Measurements from ENCODE around the gene JUND. TPM values are rescaled to one million over a fixed set of nuclear protein-coding genes. Genes with fewer than 3 reads are reported as not detected.

JUND gene
- total RNA-seq, 1 experiment from 2014 or later: 103 TPM

DNA sequence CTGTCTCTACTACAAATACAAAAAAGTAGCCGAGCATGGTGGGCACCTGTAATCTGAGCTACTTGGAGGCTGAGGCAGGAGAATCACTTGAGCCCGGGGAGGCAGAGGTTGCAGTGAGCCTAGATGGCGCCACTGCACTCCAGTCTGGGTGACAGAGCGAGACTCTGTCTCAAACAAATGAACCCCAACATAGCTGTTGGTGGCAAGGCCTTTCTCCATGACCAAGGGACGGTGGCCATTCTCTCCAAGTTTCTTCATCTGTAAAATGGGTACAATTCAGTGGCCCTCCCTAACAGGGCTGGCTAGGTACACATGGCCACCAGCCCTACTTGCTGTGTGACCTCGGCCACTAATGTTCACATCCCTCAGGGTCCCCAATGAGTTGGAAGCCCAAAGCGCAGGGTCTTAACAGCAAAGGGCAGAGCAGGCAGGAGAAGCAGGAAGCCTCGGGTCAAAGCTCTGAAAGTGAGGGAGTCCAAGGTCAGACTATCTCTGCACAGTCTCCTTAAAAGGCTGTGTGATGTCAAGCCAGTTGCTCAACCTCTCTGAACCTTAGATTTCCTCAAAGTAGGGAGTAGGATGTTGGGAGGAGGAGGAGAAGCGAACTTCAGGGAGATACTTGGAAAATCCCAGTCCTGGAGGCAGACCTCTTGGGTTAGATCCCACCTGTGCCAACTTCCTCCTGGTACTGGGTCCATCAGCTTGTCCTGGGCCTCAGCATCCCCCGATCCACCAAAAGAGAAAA, 2.7 kb downstream of the JUND start:
- no peak for DNase-seq
- no peak overlapping the region for H4K91ac ChIP-seq (ENCODE audit: insufficient read length, low read depth, low read length)

More for the DNA sequence above, 2.7 kb downstream of the JUND start:
- peak overlapping the region; percentile 97 to 100 (median 98); a peak in 4 of 7 replicates for H3K27ac Mint-ChIP-seq
- H3K9ac ChIP-seq (ENCODE audit: extremely low read depth, insufficient read length, low read length): peak overlapping the region; percentile 46
- peaks cover 0 to 4% of the 10 kb centered on the region in 2 experiments; a peak in 3 of 5 replicates for H3K9me3 Mint-ChIP-seq
- peaks cover 3% of the 10 kb centered on the region for H3K79me1 ChIP-seq (ENCODE audit: insufficient read depth, low read depth, low read length, poor library complexity, severe bottlenecking)
- H3K4me2 ChIP-seq (ENCODE audit: insufficient read depth, insufficient read length, low read length): peak overlapping the region; percentile 59
- peak overlapping the region; percentile 84 to 94 for H3K4me3 Mint-ChIP-seq
- H2BK120ac ChIP-seq (ENCODE audit: low read depth, low read length, poor library complexity, severe bottlenecking): no peak overlapping the region
- H3K4ac ChIP-seq (ENCODE audit: low read depth, low read length): no peak overlapping the region
- peaks cover 5 to 27% (median 25%) of the 10 kb centered on the region in 3 experiments; a peak in 6 of 7 replicates for H3K36me3 Mint-ChIP-seq (ENCODE audit: insufficient read depth in 1 of 3, low read depth in 3 of 3)
- peaks cover 7% of the 10 kb centered on the region for H3K23me2 ChIP-seq (ENCODE audit: insufficient read length, low read depth, low read length, poor library complexity, severe bottlenecking)
- no peaks in the 10 kb centered on the region for H3K4me1 ChIP-seq (ENCODE audit: insufficient read depth, low read length)
- no peak overlapping the region for H3K23ac ChIP-seq (ENCODE audit: insufficient read length, low read depth, low read length)
- peak; percentile 59 for TF ChIP-seq CTCF (conservative IDR thresholded peaks at IDR 0.05)
- no peak overlapping the region for H2AK5ac ChIP-seq (ENCODE audit: insufficient read length, low read length)
- no CpG with 5 or more reads among the region's 10 CpGs for WGBS (ENCODE audit: extremely low coverage, insufficient read length, low lambda C conversion rate)
- no peaks in the 10 kb centered on the region for H3K27me3 ChIP-seq (ENCODE audit: insufficient read depth, low read length)
- no peak overlapping the region for H3K18ac ChIP-seq (ENCODE audit: insufficient read length, low read depth, low read length)
- H3K27me3 Mint-ChIP-seq (ENCODE audit: low read depth): no peaks in the 10 kb centered on the region; the same call in 1 of the 2 replicates
- H3K27ac ChIP-seq (ENCODE audit: insufficient read length, low read depth, low read length): no peak overlapping the region
- no peak overlapping the region for H2BK15ac ChIP-seq (ENCODE audit: low read depth, low read length)
- H3K56ac ChIP-seq (ENCODE audit: insufficient read length, low read depth, low read length): no peak overlapping the region
- no peak overlapping the region for H2BK12ac ChIP-seq (ENCODE audit: insufficient read length, low read depth, low read length)
- H2AFZ ChIP-seq (ENCODE audit: low read length): no peak overlapping the region
- no peak overlapping the region for H3T11ph ChIP-seq (ENCODE audit: low read length)
- no peak overlapping the region for H3K14ac ChIP-seq (ENCODE audit: insufficient read depth, low read length)
- peaks cover 26 to 31% of the 10 kb centered on the region in 2 experiments for H3K4me1 Mint-ChIP-seq
- no peaks in the 10 kb centered on the region for H4K20me1 ChIP-seq (ENCODE audit: control insufficient read depth, insufficient read depth, insufficient read length)
- H2BK5ac ChIP-seq (ENCODE audit: insufficient read length, low read length): no peak overlapping the region
- peaks cover 9% of the 10 kb centered on the region; the same call in 1 of the 2 replicates for H3K79me2 ChIP-seq (ENCODE audit: insufficient read depth, low read length)
- H4K8ac ChIP-seq (replicated peaks; ENCODE audit: insufficient read length, low read depth, low read length): no peak overlapping the region
- H2BK20ac ChIP-seq (ENCODE audit: low read depth, low read length, poor library complexity, severe bottlenecking): no peak overlapping the region
- H4K5ac ChIP-seq (ENCODE audit: insufficient read length, low read depth, low read length): no peak overlapping the region
- no peaks in the 10 kb centered on the region for H3K9me3 ChIP-seq (ENCODE audit: control insufficient read depth, low read depth, low read length)

All from H9 (cell line).